SK-N-SH (cell line): ENCODE measurements around the gene NIPA2. TPM values are rescaled to one million over a fixed set of nuclear protein-coding genes. Genes with fewer than 3 reads are reported as not detected.
A peak's percentile ranks its signal among the peaks of the same experiment; 100 is the strongest.

Experiments used
- CTCF ChIA-PET: fragments of 300-600, 350-600 bp; formaldehyde crosslinking; extraction: SDS; loops from one replicate; lab custom pipeline; 2021; lab: Yijun Ruan, JAX
- POLR2A ChIA-PET: fragments of 350-600 bp; sonication (Branson Sonifier 250); formaldehyde crosslinking; extraction: SDS; loops from one replicate; lab custom pipeline; 2020; ENCODE audit warnings: antibody characterized with exemption, inconsistent platforms; lab: Yijun Ruan, JAX
- DNase-seq: peaks from one replicate; pipeline ENCODE4 v3.0.0; 2012
- H2AFZ ChIP-seq: fragments of 200-600 bp; sonication (generic); 2 replicates; pipeline ENCODE4 v1.8.1; 2016; ENCODE audit warnings: antibody characterized with exemption, mild to moderate bottlenecking, low read depth
- H3F3A ChIP-seq: fragments of 200-600 bp; sonication (generic); replicated peaks from 2 replicates; pipeline ENCODE3; 2016; ENCODE audit warnings: antibody characterized with exemption, mild to moderate bottlenecking; ENCODE audit not compliant: insufficient read depth
- H3K27ac ChIP-seq, 2 experiments: fragments of 200-500 bp in 1 of 2; fragments of 200-600 bp in 1 of 2; sonication (Bioruptor generic) in 1 of 2; sonication (generic), shearing (Covaris generic) in 1 of 2; 2 replicates each; pipeline versions ENCODE4 v1.5.1 to v1.6.1; 2014 to 2016; ENCODE audit warnings: low read depth in 2 of 2, inconsistent platforms in 1 of 2, low read length in 1 of 2, mild to moderate bottlenecking in 1 of 2, mixed read lengths in 1 of 2
- H3K27me3 ChIP-seq: fragments of 200-600 bp; sonication (generic), shearing (Covaris generic); 2 replicates; pipeline ENCODE4 v1.6.1; 2016; ENCODE audit warnings: mixed run types; ENCODE audit not compliant: insufficient read depth
- H3K36me3 ChIP-seq, 2 experiments: fragments of 200-500 bp in 1 of 2; fragments of 200-600 bp in 1 of 2; sonication (Bioruptor generic) in 1 of 2; sonication (generic) in 1 of 2; replicated peaks in 1 of 2; 2 replicates each; pipeline versions ENCODE3 to v1.5.1; 2014 to 2016; ENCODE audit warnings: low read length in 1 of 2, mild to moderate bottlenecking in 1 of 2; ENCODE audit not compliant: insufficient read depth in 2 of 2, control insufficient read depth in 1 of 2
- H3K4me1 ChIP-seq, 2 experiments: fragments of 200-500 bp in 1 of 2; fragments of 200-600 bp in 1 of 2; sonication (Bioruptor generic) in 1 of 2; sonication (generic), shearing (Covaris generic) in 1 of 2; 2 replicates each; pipeline versions ENCODE4 v1.5.1 to v1.6.1; 2014 to 2016; ENCODE audit warnings: low read depth in 1 of 2, low read length in 1 of 2, mixed run types in 1 of 2; ENCODE audit not compliant: insufficient read depth in 2 of 2, control insufficient read depth in 1 of 2
- H3K4me2 ChIP-seq: fragments of 200-600 bp; sonication (generic), shearing (Covaris generic); 2 replicates; pipeline ENCODE4 v1.6.1; 2017; ENCODE audit warnings: mixed run types
- H3K4me3 ChIP-seq, 2 experiments: fragments of 200-500 bp in 1 of 2; fragments of 200-600 bp in 1 of 2; sonication (Bioruptor generic) in 1 of 2; sonication (generic), shearing (Covaris generic) in 1 of 2; 2 replicates each; pipeline versions ENCODE4 v1.5.1 to v1.8.1; 2014 to 2016; ENCODE audit warnings: low read depth in 2 of 2, inconsistent platforms in 1 of 2, low read length in 1 of 2, mild to moderate bottlenecking in 1 of 2, mixed read lengths in 1 of 2, moderate library complexity in 1 of 2
- H3K79me2 ChIP-seq: fragments of 200-600 bp; sonication (generic); 2 replicates; pipeline ENCODE4 v1.8.1; 2017; ENCODE audit warnings: mild to moderate bottlenecking; ENCODE audit not compliant: insufficient read depth
- H3K9ac ChIP-seq: fragments of 200-600 bp; sonication (generic); 2 replicates; pipeline ENCODE4 v1.6.1; 2017; ENCODE audit warnings: mixed run types
- H3K9me2 ChIP-seq: fragments of 200-600 bp; sonication (generic); 2 replicates; pipeline ENCODE4 v1.6.1; 2017; ENCODE audit warnings: mixed run types
- H3K9me3 ChIP-seq: fragments of 200-600 bp; sonication (generic); 2 replicates; pipeline ENCODE4 v1.6.1; 2017; ENCODE audit warnings: mixed run types, mild to moderate bottlenecking, moderate library complexity
- H4K20me1 ChIP-seq: fragments of 200-600 bp; sonication (generic); 2 replicates; pipeline ENCODE4 v1.6.1; 2017; ENCODE audit warnings: mild to moderate bottlenecking, mixed run types; ENCODE audit not compliant: insufficient read depth
- EP300 ChIP-seq, 2 experiments: IDR thresholded peaks; 2 replicates each; pipeline versions ENCODE4 v1.4.0 to v1.6.1; 2012; ENCODE audit warnings: borderline replicate concordance in 1 of 2, low read depth in 1 of 2, low read length in 1 of 2
- FOXJ3 ChIP-seq: sonication (generic); formaldehyde crosslinking; IDR thresholded peaks from 2 replicates; pipeline ENCODE4 v1.5.1; 2020; ENCODE audit warnings: mild to moderate bottlenecking, missing genetic modification reagents
- MXI1 ChIP-seq: IDR thresholded peaks from 2 replicates; pipeline ENCODE4 v1.6.1; 2012; ENCODE audit warnings: mild to moderate bottlenecking, low read depth, low read length, improper control_type of control experiment
- NRF1 ChIP-seq: IDR thresholded peaks from 2 replicates; pipeline ENCODE4 v1.6.1; 2012; ENCODE audit warnings: low read depth, mild to moderate bottlenecking, low read length
- RFX5 ChIP-seq: IDR thresholded peaks from 2 replicates; pipeline ENCODE4 v1.6.1; 2012; ENCODE audit warnings: mild to moderate bottlenecking, improper control_type of control experiment, low read length
- SIN3A ChIP-seq: IDR thresholded peaks from 2 replicates; pipeline ENCODE4 v1.6.1; 2012; ENCODE audit warnings: low read depth, mild to moderate bottlenecking, low read length, moderate library complexity, borderline replicate concordance
- TAF1 ChIP-seq: IDR thresholded peaks from 2 replicates; pipeline ENCODE4 v1.6.1; 2012; ENCODE audit warnings: low read depth, mild to moderate bottlenecking, low read length, moderate library complexity, borderline replicate concordance
- TCF12 ChIP-seq: IDR thresholded peaks from 2 replicates; pipeline ENCODE4 v1.4.0; 2012
- YY1 ChIP-seq: IDR thresholded peaks from 2 replicates; pipeline ENCODE4 v1.4.0; 2012; ENCODE audit warnings: low read depth, mild to moderate bottlenecking
- WGBS: methylation state at CpG from one replicate; pipeline ENCODE4 v1.1.6; 2017; ENCODE audit warnings: low lambda C conversion rate; 5-methylcytosine and 5-hydroxymethylcytosine counted together
- polyA plus RNA-seq, 3 experiments: library from polyadenylated mRNA; depleted of rRNA; stranded (reverse); fragments of >200 nt; gene quantifications; 2 replicates each; pipeline ENCODE4 v1.2.3, GENCODE V29; 2012
- TF ChIP-seq, protein P1 (sequence below): IDR thresholded peaks from 2 replicates; pipeline ENCODE4 v1.4.0; 2012; ENCODE audit warnings: low read depth, borderline replicate concordance
- TF ChIP-seq, protein P2 (sequence below): IDR thresholded peaks from 2 replicates; pipeline ENCODE4 v1.4.0; 2012; ENCODE audit warnings: low read depth
- TF ChIP-seq, protein P3 (sequence below): fragments of 150-350 bp; IDR thresholded peaks from 2 replicates; pipeline ENCODE4 v1.6.1; 2016; ENCODE audit warnings: mild to moderate bottlenecking, low read depth, low read length

NIPA2 gene
- polyA plus RNA-seq, 1 of the 3 experiments (the other 2 are of a cell fraction) = 32.0 TPM

DNA sequence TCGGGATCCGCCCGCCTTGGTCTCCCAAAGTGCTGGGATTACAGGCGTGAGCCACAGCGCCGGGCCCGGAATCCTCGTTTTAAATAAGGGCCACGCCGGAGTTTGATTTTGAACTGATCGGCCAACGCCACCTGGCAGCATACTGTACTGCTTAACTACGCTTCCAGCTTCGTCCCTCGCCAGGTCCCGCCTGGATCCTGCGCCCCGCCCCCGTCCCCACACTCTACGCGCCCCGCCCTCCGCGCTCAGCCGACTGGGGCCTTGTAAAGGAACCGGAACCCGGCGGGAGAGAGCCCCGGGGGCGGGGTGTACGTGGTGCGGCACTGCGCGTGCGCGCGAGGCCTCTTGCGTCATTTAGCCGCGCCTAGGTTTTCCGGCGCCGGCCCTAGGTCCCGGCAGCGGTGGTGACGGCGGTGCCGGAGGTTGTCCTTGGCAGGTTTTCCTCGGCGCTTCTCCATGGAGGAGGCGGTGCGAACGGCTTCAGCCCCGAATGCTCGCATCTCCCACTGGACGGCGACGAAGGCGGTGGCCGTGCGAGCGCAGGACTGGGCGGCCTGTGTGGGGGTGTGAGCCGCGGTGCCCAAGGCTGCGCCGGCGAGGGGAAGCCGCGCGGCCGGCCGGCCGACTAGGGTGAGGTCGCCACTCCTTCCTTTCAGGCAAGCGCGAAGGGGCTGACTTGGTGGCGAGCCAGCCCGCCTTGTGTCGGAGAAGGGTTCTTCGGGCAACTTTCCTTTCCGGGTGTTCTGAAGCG, at the start of gene NIPA2 (continued):
- TF ChIP-seq, protein P1, sequence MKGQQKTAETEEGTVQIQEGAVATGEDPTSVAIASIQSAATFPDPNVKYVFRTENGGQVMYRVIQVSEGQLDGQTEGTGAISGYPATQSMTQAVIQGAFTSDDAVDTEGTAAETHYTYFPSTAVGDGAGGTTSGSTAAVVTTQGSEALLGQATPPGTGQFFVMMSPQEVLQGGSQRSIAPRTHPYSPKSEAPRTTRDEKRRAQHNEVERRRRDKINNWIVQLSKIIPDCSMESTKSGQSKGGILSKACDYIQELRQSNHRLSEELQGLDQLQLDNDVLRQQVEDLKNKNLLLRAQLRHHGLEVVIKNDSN = no peak
- TF ChIP-seq EP300 (IDR thresholded peaks at IDR 0.05; ENCODE audit: borderline replicate concordance in 1 of 2, low read depth in 1 of 2, low read length in 1 of 2) (no peak), MXI1 (no peak; the same call in 1 of the 2 replicates), SIN3A (no peak; the same call in 1 of the 2 replicates), RFX5 (no peak), TAF1 (peak; percentile 57), TCF12 (peak; percentile 30; the same call in 1 of the 2 replicates), NRF1 (peak; percentile 92)
- TF ChIP-seq, protein P2, sequence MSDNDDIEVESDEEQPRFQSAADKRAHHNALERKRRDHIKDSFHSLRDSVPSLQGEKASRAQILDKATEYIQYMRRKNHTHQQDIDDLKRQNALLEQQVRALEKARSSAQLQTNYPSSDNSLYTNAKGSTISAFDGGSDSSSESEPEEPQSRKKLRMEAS = peak; percentile 86
- TF ChIP-seq, protein P3, sequence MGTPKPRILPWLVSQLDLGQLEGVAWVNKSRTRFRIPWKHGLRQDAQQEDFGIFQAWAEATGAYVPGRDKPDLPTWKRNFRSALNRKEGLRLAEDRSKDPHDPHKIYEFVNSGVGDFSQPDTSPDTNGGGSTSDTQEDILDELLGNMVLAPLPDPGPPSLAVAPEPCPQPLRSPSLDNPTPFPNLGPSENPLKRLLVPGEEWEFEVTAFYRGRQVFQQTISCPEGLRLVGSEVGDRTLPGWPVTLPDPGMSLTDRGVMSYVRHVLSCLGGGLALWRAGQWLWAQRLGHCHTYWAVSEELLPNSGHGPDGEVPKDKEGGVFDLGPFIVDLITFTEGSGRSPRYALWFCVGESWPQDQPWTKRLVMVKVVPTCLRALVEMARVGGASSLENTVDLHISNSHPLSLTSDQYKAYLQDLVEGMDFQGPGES = no peak

DNA sequence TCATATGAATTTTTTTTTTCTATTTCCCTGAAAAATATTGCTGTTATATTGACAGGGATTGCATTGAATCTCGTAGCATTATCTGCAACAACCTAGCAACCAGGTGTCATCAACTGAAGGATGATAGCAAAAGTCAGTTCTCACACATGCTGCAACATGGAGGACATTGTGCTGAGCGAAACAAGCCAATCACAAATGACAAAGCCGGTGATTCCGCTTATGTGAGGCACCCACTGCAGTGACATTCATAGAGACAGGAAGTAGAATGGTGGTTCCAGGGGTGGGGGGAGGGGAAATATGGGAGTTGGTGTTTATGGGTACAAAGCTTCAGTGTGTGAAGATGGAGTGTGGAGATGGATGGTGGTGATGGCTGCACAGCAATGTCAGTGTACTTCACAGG, 44.4 kb upstream of the NIPA2 start:
- no peak for DNase-seq
- Histone ChIP-seq H3F3A (peaks cover 6% of the 10 kb centered on the region), H3K4me2 (no peak overlapping the region), H3K27me3 (no peaks in the 10 kb centered on the region), H2AFZ (no peak overlapping the region), H4K20me1 (no peaks in the 10 kb centered on the region), H3K9me3 (no peaks in the 10 kb centered on the region), H3K79me2 (peaks cover 3% of the 10 kb centered on the region), H3K4me3 (no peak overlapping the region), H3K9me2 (no peaks in the 10 kb centered on the region), H3K9ac (no peak overlapping the region), H3K36me3 (no peaks in the 10 kb centered on the region), H3K4me1 (no peaks in the 10 kb centered on the region), H3K27ac (no peak overlapping the region)
- WGBS = 92% methylated on average over 4 of the region's 4 CpGs
- CTCF ChIA-PET = no interaction called here
- POLR2A ChIA-PET = no interaction called here
- TF ChIP-seq FOXJ3 = no peak

DNA sequence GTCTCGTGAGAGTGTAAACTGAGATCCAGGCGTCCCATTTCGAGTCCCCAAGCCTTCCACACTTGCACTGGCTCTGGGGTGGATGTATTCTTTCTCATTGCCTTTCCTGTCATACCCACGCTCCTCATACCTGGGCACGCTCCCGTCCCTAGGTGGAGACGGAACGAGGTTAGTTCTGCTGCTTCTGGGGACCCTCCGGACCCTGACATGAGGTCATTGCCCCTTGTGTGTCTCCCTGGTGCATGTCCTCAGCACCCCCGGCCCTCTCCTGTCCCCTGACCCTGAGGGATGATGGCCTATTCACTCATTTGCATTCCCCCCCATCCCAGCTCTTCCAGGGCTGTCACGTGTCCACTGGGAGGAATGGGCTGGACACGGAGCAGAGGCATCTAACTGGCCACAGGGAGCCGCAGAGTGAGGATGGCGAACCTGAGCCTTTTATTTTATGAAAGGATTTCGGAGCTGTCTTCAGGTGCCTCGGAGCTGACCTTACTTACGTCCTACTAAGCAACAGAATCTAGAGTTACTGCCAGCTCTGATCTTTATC, 43.8 kb upstream of the NIPA2 start:
- no peak overlapping the region for H3K4me3 ChIP-seq
- no peak overlapping the region for H2AFZ ChIP-seq
- H3K36me3 ChIP-seq = no peaks in the 10 kb centered on the region
- CTCF ChIA-PET = no interaction called here
- H3K4me2 ChIP-seq = no peak overlapping the region
- no peak overlapping the region for H3K9ac ChIP-seq
- no peaks in the 10 kb centered on the region for H3K9me2 ChIP-seq
- DNase-seq = no peak
- H4K20me1 ChIP-seq = no peaks in the 10 kb centered on the region
- POLR2A ChIA-PET = no interaction called here
- no peaks in the 10 kb centered on the region for H3K27me3 ChIP-seq
- 93% methylated on average over 17 of the region's 17 CpGs for WGBS
- H3K79me2 ChIP-seq = no peaks in the 10 kb centered on the region
- TF ChIP-seq FOXJ3 (no peak), MXI1 (no peak), YY1 (no peak)
- H3K27ac ChIP-seq = no peak overlapping the region
- H3K4me1 ChIP-seq = no peaks in the 10 kb centered on the region
- H3K9me3 ChIP-seq = no peaks in the 10 kb centered on the region
- peaks cover 6% of the 10 kb centered on the region for H3F3A ChIP-seq
